Liver (tissue), 9 donors: ENCODE measurements around the gene PARK7. TPM values are rescaled to one million over a fixed set of nuclear protein-coding genes. Genes with fewer than 3 reads are reported as not detected.

ENCODE experiments used
- DNase-seq: peaks from one replicate; pipeline ENCODE4 v3.0.0-alpha.2; 2017; ENCODE audit warnings: low spot score
- H3K27ac ChIP-seq, 2 donors: one replicate each; pipeline ENCODE4 v1.7.0; 2013; ENCODE audit warnings: inconsistent platforms in 2 of 2, low read length in 2 of 2, control low read depth in 1 of 2, low read depth in 1 of 2, mild to moderate bottlenecking in 1 of 2
- H3K27me3 ChIP-seq, 4 donors: one replicate each; pipeline versions ENCODE4 v1.6.1 to v1.7.0; 2013; ENCODE audit warnings: low read length in 3 of 4, inconsistent platforms in 1 of 4, mild to moderate bottlenecking in 1 of 4, moderate library complexity in 1 of 4; ENCODE audit not compliant: control insufficient read depth in 4 of 4, insufficient read depth in 4 of 4
- H3K36me3 ChIP-seq, 4 donors: one replicate each; pipeline versions ENCODE4 v1.6.1 to v1.7.0; 2013; ENCODE audit warnings: low read length in 3 of 4, mild to moderate bottlenecking in 3 of 4, low read depth in 1 of 4, moderate library complexity in 1 of 4; ENCODE audit not compliant: control insufficient read depth in 4 of 4, insufficient read depth in 3 of 4
- H3K4me1 ChIP-seq, 4 donors: one replicate each; pipeline versions ENCODE4 v1.6.1 to v1.7.0; 2013; ENCODE audit warnings: low read length in 3 of 4, mild to moderate bottlenecking in 3 of 4, moderate library complexity in 1 of 4; ENCODE audit not compliant: control insufficient read depth in 4 of 4, insufficient read depth in 4 of 4
- H3K4me3 ChIP-seq, 3 donors: one replicate each; pipeline versions ENCODE4 v1.6.1 to v1.7.0; 2013; ENCODE audit warnings: low read length in 3 of 3, control low read depth in 1 of 3, low read depth in 1 of 3, mild to moderate bottlenecking in 1 of 3
- H3K9ac ChIP-seq, 2 donors: one replicate each; pipeline ENCODE4 v1.7.0; 2013; ENCODE audit warnings: low read length in 2 of 2, mild to moderate bottlenecking in 2 of 2, moderate library complexity in 2 of 2, control low read depth in 1 of 2, low read depth in 1 of 2
- H3K9me3 ChIP-seq, 4 donors: one replicate each; pipeline versions ENCODE4 v1.6.1 to v1.7.0; 2013; ENCODE audit warnings: low read length in 3 of 4; ENCODE audit not compliant: control insufficient read depth in 4 of 4
- CTCF ChIP-seq: fragments of 150-350 bp; IDR thresholded peaks from 2 replicates; pipeline ENCODE4 v1.5.1; 2017; ENCODE audit warnings: improper control_type of control experiment, low read depth, low read length; ENCODE audit not compliant: missing input control
- EGR1 ChIP-seq, 2 donors: IDR thresholded peaks; 2 replicates each; pipeline ENCODE4 v1.6.1; 2016 to 2018; ENCODE audit warnings: antibody characterized with exemption in 2 of 2, low read depth in 2 of 2
- FOXA1 ChIP-seq: IDR thresholded peaks from 2 replicates; pipeline ENCODE4 v1.6.1; 2016; ENCODE audit warnings: antibody characterized with exemption
- FOXA2 ChIP-seq: IDR thresholded peaks from 2 replicates; pipeline ENCODE4 v1.6.1; 2016; ENCODE audit warnings: antibody characterized with exemption
- GABPA ChIP-seq, 2 donors: IDR thresholded peaks in 1 of 2; conservative IDR thresholded peaks in 1 of 2; 2 replicates each; pipeline ENCODE4 v1.6.1; 2016; ENCODE audit warnings: antibody characterized with exemption in 2 of 2, mild to moderate bottlenecking in 1 of 2, moderate library complexity in 1 of 2
- HNF4A ChIP-seq, 2 donors: conservative IDR thresholded peaks; 2 replicates each; pipeline ENCODE4 v1.6.1; 2016; ENCODE audit warnings: antibody characterized with exemption in 2 of 2, mild to moderate bottlenecking in 2 of 2
- HNF4G ChIP-seq: IDR thresholded peaks from 2 replicates; pipeline ENCODE4 v1.6.1; 2016; ENCODE audit warnings: antibody characterized with exemption
- JUND ChIP-seq, 2 donors: IDR thresholded peaks; 2 replicates each; pipeline ENCODE4 v1.6.1; 2016; ENCODE audit warnings: antibody characterized with exemption in 2 of 2
- MAX ChIP-seq: IDR thresholded peaks from 2 replicates; pipeline ENCODE4 v1.6.1; 2016; ENCODE audit warnings: antibody characterized with exemption
- NR2F2 ChIP-seq: IDR thresholded peaks from 2 replicates; pipeline ENCODE4 v1.6.1; 2016; ENCODE audit warnings: antibody characterized with exemption
- RAD21 ChIP-seq, 2 donors: IDR thresholded peaks; 2 replicates each; pipeline ENCODE4 v1.6.1; 2016; ENCODE audit warnings: antibody characterized with exemption in 2 of 2, mild to moderate bottlenecking in 2 of 2
- REST ChIP-seq: IDR thresholded peaks from 2 replicates; pipeline ENCODE4 v1.6.1; 2016; ENCODE audit warnings: antibody characterized with exemption, mild to moderate bottlenecking
- RXRA ChIP-seq, 2 donors: IDR thresholded peaks; 2 replicates each; pipeline ENCODE4 v1.6.1; 2017 to 2018; ENCODE audit warnings: antibody characterized with exemption in 2 of 2, mild to moderate bottlenecking in 1 of 2
- SP1 ChIP-seq: IDR thresholded peaks from 2 replicates; pipeline ENCODE4 v1.6.1; 2018; ENCODE audit warnings: antibody characterized with exemption, mild to moderate bottlenecking
- TAF1 ChIP-seq: conservative IDR thresholded peaks from 2 replicates; pipeline ENCODE4 v1.6.1; 2016; ENCODE audit warnings: antibody characterized with exemption, mild to moderate bottlenecking
- YY1 ChIP-seq: IDR thresholded peaks from 2 replicates; pipeline ENCODE4 v1.6.1; 2016; ENCODE audit warnings: antibody characterized with exemption, mild to moderate bottlenecking
- WGBS: extraction: QIAGEN DNeasy Blood & Tissue Kit; methylation state at CpG from one replicate; pipeline ENCODE4 v1.1.7; 2013; 5-methylcytosine and 5-hydroxymethylcytosine counted together
- polyA plus RNA-seq, 2 donors: library from polyadenylated mRNA; stranded (reverse) in 1 of 2; unstranded in 1 of 2; fragments of 200-250 nt in 1 of 2; fragments of >200 nt in 1 of 2; fragmentation: Nextera tagmentation in 1 of 2; extraction: Ambion mirVana in 1 of 2; gene quantifications; one replicate each; pipeline versions ENCODE4 v1.2.1 to v1.2.3, GENCODE V29; 2013 to 2015
- total RNA-seq, 2 donors: library from RNA; depleted of rRNA; stranded (reverse); fragments of >200 nt; gene quantifications; one replicate each; pipeline ENCODE4 v1.2.3, GENCODE V29; 2014
- TF ChIP-seq, protein P1 (sequence below): IDR thresholded peaks from 2 replicates; pipeline ENCODE4 v1.6.1; 2016; ENCODE audit warnings: antibody characterized with exemption
- TF ChIP-seq, protein P2 (sequence below): IDR thresholded peaks from 2 replicates; pipeline ENCODE4 v1.6.1; 2016; ENCODE audit warnings: antibody characterized with exemption
- donor health status: healthy.
- donor health status: healthy.
- donor health status: healthy.
- donor health status: healthy.
- donor health status: healthy.

The PARK7 gene
- total and polyA plus RNA-seq, 4 donors = 107 to 297 (median 181) TPM

DNA sequence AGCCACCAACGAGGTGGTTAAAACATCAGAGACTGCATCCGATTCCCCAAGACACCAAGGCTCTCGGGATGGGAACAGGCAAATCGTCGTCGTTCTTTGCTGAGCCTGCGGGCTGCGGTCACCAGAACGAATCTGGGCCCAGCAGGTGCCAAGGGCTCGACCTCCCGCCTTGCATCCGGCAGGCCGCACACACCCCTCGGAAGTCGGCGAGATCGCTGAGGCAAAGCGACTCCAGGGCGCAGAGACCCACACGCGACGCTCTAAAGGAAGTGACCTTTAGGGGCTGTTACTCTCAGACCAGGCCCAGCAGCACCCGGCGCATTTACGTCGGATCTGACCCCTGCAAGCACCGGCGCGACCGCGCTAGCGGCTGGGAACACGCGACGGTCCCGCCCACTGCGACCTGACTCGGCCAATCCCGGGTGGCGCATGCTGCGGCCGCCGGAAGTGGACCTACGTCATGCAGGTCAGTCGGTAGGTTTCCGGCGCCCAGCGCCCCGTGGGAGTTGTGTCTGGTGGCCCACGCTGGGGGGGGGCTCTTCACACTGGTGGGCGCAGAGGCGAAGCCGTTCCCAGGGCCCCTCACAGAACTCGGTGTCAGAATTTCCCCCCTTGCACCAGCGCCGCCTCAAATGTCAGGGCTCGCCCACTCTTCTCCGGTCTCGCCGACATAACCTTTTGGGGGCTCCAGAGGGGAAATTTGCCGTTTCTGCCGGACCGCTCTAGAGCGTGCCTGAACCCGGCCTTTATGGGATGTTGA is 7.5 kb upstream of the PARK7 start:
- H3K4me3 ChIP-seq = peak overlapping the region; percentile 59 to 79 (median 71)

More for the DNA sequence above, 7.5 kb upstream of the PARK7 start:
- H3K27ac ChIP-seq = peak overlapping the region; percentile 75 to 85
- peak overlapping the region; percentile 46 to 72 for H3K9ac ChIP-seq
- H3K4me1 ChIP-seq = peaks cover 0 to 7% (median 3%) of the 10 kb centered on the region in 4 donors
- peaks cover 0 to 2% (median 0%) of the 10 kb centered on the region in 4 donors for H3K36me3 ChIP-seq
- DNase-seq = peak; percentile 91
- no peaks in the 10 kb centered on the region for H3K9me3 ChIP-seq
- WGBS = 5% methylated on average over 65 of the region's 65 CpGs
- no peaks in the 10 kb centered on the region for H3K27me3 ChIP-seq
- TF ChIP-seq HNF4A (conservative IDR thresholded peaks at IDR 0.05) (peak in 1 of 2 donors; percentile 36), MAX (peak; percentile 86), YY1 (peak; percentile 60), EGR1 (IDR thresholded peaks at IDR 0.05; ENCODE audit: low read depth in 2 of 2) (peak in 1 of 2 donors; percentile 49), REST (peak; percentile 68), HNF4G (no peak), GABPA (IDR thresholded peaks at IDR 0.05 in 1 of 2, conservative IDR thresholded peaks at IDR 0.05 in 1 of 2) (peak; percentile 79 to 95), FOXA1 (peak; percentile 13), FOXA2 (no peak), TAF1 (peak; percentile 44), RXRA (IDR thresholded peaks at IDR 0.05) (peak; percentile 66 to 87), SP1 (peak; percentile 83), RAD21 (IDR thresholded peaks at IDR 0.05) (no peak), NR2F2 (peak; percentile 95), JUND (IDR thresholded peaks at IDR 0.05) (no peak), CTCF (no peak)
- TF ChIP-seq, protein P1, sequence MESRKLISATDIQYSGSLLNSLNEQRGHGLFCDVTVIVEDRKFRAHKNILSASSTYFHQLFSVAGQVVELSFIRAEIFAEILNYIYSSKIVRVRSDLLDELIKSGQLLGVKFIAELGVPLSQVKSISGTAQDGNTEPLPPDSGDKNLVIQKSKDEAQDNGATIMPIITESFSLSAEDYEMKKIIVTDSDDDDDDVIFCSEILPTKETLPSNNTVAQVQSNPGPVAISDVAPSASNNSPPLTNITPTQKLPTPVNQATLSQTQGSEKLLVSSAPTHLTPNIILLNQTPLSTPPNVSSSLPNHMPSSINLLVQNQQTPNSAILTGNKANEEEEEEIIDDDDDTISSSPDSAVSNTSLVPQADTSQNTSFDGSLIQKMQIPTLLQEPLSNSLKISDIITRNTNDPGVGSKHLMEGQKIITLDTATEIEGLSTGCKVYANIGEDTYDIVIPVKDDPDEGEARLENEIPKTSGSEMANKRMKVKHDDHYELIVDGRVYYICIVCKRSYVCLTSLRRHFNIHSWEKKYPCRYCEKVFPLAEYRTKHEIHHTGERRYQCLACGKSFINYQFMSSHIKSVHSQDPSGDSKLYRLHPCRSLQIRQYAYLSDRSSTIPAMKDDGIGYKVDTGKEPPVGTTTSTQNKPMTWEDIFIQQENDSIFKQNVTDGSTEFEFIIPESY = peak; percentile 13
- TF ChIP-seq, protein P2, sequence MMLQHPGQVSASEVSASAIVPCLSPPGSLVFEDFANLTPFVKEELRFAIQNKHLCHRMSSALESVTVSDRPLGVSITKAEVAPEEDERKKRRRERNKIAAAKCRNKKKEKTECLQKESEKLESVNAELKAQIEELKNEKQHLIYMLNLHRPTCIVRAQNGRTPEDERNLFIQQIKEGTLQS = no peak
